Measurements from ENCODE around the gene TEX11. TPM values are rescaled to one million over a fixed set of nuclear protein-coding genes. Genes with fewer than 3 reads are reported as not detected.

The TEX11 gene
- polyA plus RNA-seq, 1 donor (not counting 4 experiments of a cell fraction or from before 2014, with no cell fraction given): not detected

DNA sequence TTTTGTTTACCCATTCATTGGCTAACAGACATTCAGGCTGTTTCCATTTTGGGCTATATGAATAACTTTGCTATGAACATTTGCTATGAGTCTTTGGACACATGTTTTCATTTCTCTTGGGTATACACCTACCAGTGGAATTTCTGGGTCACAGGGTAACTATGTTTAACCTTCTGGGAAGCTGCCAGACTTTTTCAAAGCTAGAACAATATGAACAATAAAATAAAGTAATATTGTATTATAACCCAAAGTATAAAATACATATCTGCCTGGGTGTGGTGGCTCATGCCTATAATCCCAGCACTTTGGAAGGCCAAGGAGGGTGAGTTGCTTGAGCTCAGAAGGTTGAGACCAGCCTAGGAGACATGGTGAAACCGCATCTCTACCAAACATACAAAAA, 373.3 kb downstream of the TEX11 start:
- TF ChIP-seq CTCF (optimal IDR thresholded peaks at IDR 0.05 in 1 of 3, IDR thresholded peaks at IDR 0.05 in 1 of 3, conservative IDR thresholded peaks at IDR 0.05 in 1 of 3; ENCODE audit: extremely low read depth in 1 of 3, insufficient read depth in 2 of 3, low read length in 3 of 3): no peak
- no peak for TF ChIP-seq EZH2 (IDR thresholded peaks at IDR 0.05; ENCODE audit: low read length)
- Histone ChIP-seq H3K27me3 (ENCODE audit: control insufficient read depth, extremely low read depth, insufficient read depth, low read length) (no peaks in the 10 kb centered on the region), H3K4me1 (ENCODE audit: control insufficient read depth, extremely low read depth, insufficient read depth, low read length) (no peaks in the 10 kb centered on the region), H3K9me3 (ENCODE audit: control insufficient read depth, low read depth, low read length) (no peaks in the 10 kb centered on the region), H3K4me2 (ENCODE audit: control insufficient read depth, extremely low read depth, insufficient read depth, low read depth, low read length) (no peak overlapping the region), H4K20me1 (ENCODE audit: control insufficient read depth, extremely low read depth, insufficient read depth, low read length) (no peaks in the 10 kb centered on the region), H3K36me3 (ENCODE audit: control insufficient read depth in 2 of 2, extremely low read depth in 1 of 2, insufficient read depth in 2 of 2, low read length in 2 of 2) (no peaks in the 10 kb centered on the region), H3K9me1 (ENCODE audit: control insufficient read depth, extremely low read depth, insufficient read depth, low read length) (no peaks in the 10 kb centered on the region), H3K4me3 (ENCODE audit: control insufficient read depth in 2 of 3, extremely low read depth in 1 of 3, insufficient read depth in 2 of 3, low read depth in 1 of 3, low read length in 3 of 3) (no peak overlapping the region), H3K9ac (ENCODE audit: control insufficient read depth, extremely low read depth, insufficient read depth, low read length) (no peak overlapping the region), H2AFZ (ENCODE audit: control insufficient read depth, low read length) (no peak overlapping the region), H3K79me2 (ENCODE audit: control insufficient read depth, insufficient read depth, low read length) (no peaks in the 10 kb centered on the region), H3K27ac (ENCODE audit: control insufficient read depth, insufficient read depth, low read length) (no peak overlapping the region)
- FAIRE-seq (no peak), DNase-seq (ENCODE audit: low read depth, low spot score) (no peak)
- dilution Hi-C loops (cut with MboI; ENCODE audit: extremely low pct_ligation_motif_present, low sequenced_read_pairs): no loop called here

GRCh38 chrX:70527610-70528345, 380.7 kb downstream of the TEX11 start:
- no peaks in the 10 kb centered on the region for H3K9me3 ChIP-seq (ENCODE audit: control insufficient read depth, low read depth, low read length)
- H3K9ac ChIP-seq (ENCODE audit: control insufficient read depth, extremely low read depth, insufficient read depth, low read length): no peak overlapping the region
- no peaks in the 10 kb centered on the region for H3K79me2 ChIP-seq (ENCODE audit: control insufficient read depth, insufficient read depth, low read length)
- no peak for FAIRE-seq
- TF ChIP-seq CTCF (optimal IDR thresholded peaks at IDR 0.05 in 1 of 3, IDR thresholded peaks at IDR 0.05 in 1 of 3, conservative IDR thresholded peaks at IDR 0.05 in 1 of 3; ENCODE audit: extremely low read depth in 1 of 3, insufficient read depth in 2 of 3, low read length in 3 of 3): no peak
- TF ChIP-seq EZH2 (IDR thresholded peaks at IDR 0.05; ENCODE audit: low read length): no peak
- no peak for DNase-seq (ENCODE audit: low read depth, low spot score)
- H3K4me3 ChIP-seq (ENCODE audit: control insufficient read depth in 2 of 3, extremely low read depth in 1 of 3, insufficient read depth in 2 of 3, low read depth in 1 of 3, low read length in 3 of 3): no peak overlapping the region
- no peaks in the 10 kb centered on the region for H3K27me3 ChIP-seq (ENCODE audit: control insufficient read depth, extremely low read depth, insufficient read depth, low read length)
- no peak overlapping the region for H3K27ac ChIP-seq (ENCODE audit: control insufficient read depth, insufficient read depth, low read length)
- H3K9me1 ChIP-seq (ENCODE audit: control insufficient read depth, extremely low read depth, insufficient read depth, low read length): no peaks in the 10 kb centered on the region
- H3K4me1 ChIP-seq (ENCODE audit: control insufficient read depth, extremely low read depth, insufficient read depth, low read length): no peaks in the 10 kb centered on the region
- no peaks in the 10 kb centered on the region for H4K20me1 ChIP-seq (ENCODE audit: control insufficient read depth, extremely low read depth, insufficient read depth, low read length)
- dilution Hi-C loops (cut with MboI; ENCODE audit: extremely low pct_ligation_motif_present, low sequenced_read_pairs): no loop called here
- H3K36me3 ChIP-seq (ENCODE audit: control insufficient read depth in 2 of 2, extremely low read depth in 1 of 2, insufficient read depth in 2 of 2, low read length in 2 of 2): no peaks in the 10 kb centered on the region
- no peak overlapping the region for H3K4me2 ChIP-seq (ENCODE audit: control insufficient read depth, extremely low read depth, insufficient read depth, low read depth, low read length)
- no peak overlapping the region for H2AFZ ChIP-seq (ENCODE audit: control insufficient read depth, low read length)
